ENCODE data around the gene NAALADL2.

NAALADL2 gene

DNA sequence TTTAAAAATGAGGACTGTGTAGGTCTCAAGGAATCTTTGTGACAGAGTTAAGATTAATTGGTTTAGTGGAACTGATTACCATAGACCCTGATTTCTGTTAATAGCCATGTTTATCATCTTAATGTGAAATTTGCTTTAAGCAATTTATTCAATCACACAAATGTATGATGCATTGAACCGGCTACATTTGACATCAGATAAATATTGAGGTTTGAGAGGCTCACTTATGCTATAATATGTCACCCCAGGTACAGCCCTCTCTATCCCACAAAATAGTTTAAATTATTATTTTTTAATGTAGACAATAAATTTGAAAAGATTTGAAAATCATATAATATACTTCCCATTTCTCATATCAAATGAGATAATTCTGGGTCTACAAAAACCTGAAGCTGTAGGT is 413.3 kb downstream of the NAALADL2 start:
- DNase-seq: no peak

DNA sequence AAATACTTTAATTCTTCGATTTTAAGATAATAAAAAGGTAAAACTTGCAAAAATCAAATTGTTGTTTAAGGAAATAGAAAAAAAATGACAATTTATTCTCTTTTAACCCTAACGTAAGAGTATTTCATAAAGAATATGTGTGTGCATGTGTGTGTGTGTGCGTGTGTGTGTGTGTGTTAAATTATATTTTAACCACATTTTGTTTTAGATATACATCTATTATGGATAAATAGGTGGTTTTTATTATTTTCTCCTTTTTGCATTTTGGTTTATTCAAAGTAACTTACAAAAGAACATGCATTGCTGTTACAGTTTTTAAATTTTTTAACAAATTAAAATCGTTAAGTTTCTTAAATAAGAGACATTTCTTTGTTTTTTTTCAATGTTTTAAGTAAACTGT is 414.4 kb downstream of the NAALADL2 start:
- no peak for DNase-seq

DNA sequence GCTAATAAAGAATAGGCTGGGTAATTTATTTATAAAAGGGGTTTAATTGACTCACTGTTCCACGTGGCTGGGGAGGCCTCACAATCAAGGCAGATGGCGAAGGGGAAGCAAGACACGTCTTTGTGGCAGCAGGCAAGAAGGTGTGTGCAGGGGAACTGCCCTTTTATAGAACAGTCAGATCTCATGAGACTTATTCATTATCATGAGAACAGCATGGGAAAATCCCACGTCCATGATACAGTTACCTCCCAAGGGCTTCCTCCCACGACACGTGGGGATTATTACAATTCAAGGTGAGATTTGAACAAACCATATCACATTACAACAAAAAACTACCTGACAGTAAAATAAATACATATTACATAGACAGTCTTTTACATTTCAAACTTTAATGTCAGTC is 414.9 kb downstream of the NAALADL2 start:
- DNase-seq: no peak

DNA sequence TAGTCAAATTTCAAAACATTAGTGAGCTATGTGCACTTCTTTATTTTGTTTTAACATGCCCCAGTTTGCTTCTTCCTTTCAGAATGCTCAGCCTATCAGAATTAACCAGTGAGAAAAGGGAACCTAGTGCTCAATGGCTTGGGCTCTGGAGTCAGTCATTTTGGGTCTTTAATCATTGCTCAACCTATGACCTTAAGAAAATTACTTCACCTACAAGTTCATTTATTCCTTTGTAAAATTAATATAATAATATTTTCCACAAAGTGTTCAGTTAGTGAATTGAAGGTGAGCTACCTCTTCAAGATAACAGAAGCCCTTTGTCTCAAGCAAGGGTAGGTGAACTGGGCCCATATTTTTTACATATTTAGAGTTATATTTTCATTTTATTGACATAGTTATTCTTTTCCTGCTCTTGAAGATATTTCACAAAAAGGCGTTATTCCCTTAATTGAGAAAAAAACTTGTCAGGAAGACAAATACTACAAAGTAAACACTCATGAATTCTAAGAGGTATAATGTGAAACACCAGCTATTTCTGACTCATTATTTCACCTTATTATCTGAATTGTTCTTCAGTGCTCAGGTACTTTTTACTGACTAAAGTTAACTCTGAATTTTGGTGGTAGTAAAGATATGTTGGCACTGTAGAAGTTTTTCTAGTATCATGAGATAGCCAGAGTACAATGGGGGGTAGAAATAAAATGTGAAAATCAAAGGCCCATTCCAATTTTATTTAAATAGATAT is 415.5 kb downstream of the NAALADL2 start:
- peak; percentile 14 for DNase-seq

DNA sequence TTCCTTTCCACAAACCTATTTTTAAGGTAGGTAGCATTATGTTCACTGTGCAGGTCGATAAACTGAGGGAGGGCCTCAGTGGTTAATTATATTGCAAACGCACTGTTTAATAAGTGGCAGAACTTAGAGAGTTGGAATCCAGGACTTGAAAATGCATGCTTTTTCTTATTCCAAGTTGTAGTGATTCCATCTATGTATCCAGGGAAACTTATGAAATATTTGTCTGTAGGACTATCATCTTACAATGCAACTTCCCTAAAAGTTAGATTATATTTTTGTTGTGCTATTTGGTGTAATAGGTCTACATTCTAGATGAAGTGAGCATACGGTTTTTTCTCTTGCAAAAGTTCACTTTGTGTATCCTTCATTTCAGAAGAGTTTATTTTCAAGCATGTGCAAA is 419.5 kb downstream of the NAALADL2 start:
- DNase-seq: no peak

DNA sequence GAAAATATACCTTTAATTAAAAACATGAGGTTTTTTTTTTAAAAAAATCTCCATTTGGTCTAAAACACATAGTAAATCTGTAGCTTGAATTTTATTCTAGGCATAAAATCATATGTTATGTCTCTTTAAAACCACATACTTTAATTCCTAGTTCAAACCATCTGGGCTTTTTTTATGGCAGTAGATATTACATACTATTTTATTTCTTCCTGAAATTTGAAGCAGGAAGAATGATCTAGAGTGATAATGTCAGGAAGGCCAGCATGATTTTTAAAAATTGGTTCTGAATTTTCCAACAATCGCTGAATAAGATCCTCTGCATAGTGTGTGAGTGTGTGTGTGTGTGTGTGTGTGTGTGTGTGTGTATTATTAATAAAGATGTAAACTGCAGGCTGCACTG is 420.3 kb downstream of the NAALADL2 start:
- no peak for DNase-seq

DNA sequence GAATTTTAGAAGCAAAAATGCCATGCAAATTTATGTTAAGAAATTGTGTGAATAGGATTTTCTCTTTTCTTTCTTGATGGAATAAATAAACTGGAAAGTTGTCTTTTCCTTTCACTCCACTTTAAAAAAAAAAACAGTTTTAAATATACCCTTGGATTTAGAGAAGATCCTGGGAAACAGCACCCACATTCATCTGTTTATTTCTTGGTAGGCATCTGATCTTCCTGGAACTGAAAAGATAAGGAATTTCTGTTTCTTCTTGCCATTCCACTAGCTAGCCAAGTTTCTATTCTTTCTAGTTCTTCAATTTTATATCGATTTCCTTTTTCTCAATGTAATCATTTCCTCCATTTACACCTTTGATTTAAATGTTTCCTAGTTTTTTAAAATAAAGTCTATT is 420.8 kb downstream of the NAALADL2 start:
- DNase-seq: no peak

DNA sequence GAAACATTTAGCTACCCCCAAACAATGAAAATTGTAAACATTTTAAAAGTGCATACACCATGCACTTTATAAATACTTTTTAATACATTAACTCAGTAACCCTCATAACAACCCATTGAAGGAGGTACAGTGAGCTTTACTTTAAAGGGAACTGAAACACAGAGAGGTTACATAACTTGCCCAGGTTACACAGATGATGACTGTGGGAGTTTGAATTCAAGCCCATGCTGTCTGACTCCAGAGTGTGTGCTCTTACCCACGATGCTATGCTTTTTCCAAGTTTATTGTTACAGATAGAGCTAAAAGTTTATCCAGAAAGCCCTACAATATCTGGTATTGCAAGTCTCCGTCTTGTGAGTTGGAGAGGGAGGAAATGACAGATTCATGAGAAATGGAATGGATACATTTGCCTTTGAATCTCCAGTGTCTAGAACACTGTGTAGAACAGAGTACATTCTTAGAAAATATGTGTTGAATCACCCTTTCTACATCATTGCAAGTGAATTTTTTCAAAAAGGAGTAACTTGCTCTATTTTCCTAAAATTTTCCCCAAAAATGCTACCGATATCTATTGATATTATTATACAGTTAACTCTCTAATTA is 428.3 kb downstream of the NAALADL2 start:
- DNase-seq: no peak

DNA sequence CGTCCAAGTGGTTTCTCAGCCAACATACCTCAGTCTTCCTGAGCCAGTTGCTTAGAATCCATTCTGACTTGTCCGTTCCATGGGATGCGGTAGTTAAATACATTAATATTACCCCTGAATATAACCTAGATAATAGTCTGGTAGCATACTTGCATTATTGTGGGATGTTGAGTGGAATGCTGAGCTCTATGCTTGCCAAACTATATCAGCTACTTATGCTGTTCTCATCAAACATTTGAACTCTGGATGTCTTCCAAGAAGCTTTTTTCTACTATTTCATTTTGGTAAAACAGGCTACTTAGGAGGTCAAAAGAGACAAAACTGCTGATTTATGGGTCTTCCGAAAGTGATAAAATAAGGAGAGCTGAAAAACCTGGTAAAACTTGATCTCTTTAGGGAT is 429.5 kb downstream of the NAALADL2 start:
- DNase-seq: no peak

DNA sequence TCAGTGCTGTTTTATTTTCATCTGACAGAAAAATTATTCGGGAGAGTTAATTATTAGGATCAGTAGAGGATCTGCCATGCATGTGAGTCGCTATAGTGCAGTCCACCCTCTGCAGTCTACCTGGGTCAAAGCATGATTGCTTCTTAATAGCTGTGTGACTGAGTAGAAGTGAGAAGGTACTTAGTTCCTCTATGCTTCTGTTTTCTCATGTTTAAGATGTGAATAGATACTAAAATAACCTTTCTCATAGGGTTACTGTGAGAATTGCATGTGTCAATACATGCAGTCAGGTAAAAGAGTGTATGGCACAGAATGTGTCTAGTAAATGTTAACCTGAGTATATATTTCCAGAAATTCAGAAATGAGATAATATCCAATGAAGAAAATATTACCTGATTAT is 435.7 kb downstream of the NAALADL2 start:
- no peak for DNase-seq

DNA sequence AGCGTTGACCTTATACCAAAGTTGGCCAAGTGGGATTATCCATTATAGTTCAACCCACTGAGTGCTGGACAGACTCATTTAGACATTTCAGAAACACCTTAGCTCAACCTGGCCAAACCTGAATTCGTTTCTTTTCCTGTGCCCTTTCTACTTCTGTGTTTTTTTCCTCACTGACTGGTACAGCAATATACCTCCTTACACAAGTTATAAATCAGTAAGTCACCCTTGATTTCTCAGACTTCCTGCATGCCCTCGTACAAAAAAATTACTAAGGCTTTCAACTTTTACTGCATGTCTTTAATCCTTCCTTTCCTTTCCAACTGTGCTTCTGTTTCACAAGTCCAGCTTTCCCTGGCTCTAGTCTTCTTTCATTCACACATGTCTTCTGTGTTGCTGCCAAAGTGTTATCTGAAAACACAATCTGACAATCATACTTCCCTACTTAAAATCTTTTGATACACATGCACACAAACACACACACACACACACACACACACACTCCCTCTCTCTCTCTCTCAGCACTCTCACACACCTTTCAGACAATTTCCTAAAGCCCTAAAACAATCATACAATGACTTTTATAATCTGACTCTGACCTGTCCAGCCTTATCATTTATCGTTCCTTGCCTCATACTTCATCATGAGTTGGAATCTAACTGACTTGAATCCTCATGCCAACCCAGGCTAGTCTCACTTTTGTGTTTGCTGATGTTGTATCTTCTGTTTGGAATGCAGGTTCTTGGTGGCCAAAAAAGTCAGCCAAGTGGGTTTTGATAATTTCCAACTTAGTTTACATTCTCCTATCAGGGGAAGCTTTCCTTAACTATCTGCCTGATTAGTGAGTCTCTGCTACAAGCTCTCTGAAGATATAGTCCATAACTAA is 436.4 kb downstream of the NAALADL2 start:
- no peak for DNase-seq

DNA sequence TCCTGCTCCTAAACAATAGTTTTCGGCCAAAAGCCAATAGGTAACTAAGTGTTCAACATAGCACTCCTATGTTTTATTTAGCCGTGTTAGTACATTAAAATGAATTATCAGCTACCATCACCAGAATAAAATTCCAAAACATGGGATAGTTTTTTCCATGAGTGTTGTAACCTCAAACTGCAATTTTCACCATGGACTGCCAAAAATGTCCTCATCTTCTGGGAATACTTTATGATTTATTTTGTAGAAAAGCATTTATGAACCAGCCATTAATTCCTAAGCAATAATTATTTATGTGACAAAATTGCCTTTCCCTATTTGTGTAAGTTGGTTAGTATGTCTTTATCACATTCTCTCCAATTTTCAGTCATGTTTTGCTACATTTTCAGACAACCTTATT is 438.1 kb downstream of the NAALADL2 start:
- no peak for DNase-seq

DNA sequence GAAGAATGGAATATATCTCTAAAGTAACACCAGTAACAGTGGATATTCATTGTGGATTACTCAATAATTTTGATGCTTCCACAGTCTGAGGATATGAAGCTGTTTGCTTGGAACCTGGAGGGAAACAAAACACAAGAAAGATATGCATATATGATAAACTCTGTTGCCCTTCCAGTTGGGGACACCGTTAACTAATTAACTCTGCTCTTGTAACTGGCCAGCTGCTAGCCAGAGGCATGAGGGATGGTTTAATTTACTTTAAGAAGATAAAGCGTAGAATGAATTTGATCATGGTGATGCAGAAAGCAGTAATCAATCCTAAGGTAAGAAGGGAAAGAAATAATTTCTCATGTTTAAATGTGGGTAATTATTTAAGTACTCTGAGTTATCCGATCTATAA is 442.6 kb downstream of the NAALADL2 start:
- DNase-seq: no peak

DNA sequence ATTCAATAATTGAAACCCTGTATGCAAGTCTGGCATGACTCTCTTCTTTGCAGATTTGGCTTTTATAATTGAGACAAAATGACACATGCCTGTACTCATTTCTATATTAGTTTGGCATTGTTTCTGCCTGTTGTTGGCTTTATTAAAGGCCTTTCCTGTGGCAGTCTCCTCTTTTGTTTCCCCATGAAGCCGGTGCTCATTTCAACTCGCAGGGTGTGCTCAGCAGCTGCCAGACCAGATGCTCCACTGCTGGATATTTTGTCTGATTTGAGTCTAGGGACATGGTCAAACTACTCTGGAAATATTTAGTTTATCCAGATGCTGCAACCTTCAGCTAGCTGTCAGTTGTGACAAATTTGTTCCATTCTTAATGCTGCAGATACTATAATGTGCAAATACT is 445.3 kb downstream of the NAALADL2 start:
- DNase-seq: no peak

DNA sequence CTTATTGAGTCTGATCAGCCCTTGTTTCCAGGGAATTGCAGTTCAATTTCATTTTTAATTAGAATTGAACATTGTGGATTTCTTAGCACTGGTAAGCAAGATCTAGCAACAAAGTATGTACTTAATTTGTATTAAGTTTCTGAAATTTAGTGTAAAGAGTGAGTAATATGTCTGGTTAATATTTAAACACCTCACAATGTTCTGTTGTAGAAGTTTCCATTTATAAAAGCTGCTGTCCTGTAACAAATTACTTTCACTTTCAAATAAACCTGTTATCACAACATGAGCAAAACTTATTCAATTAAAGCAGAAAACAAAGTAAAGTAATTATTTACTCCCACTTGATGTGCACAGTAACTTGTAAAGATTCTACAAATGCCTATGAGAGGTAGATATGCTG is 448.5 kb downstream of the NAALADL2 start:
- no peak for DNase-seq

DNA sequence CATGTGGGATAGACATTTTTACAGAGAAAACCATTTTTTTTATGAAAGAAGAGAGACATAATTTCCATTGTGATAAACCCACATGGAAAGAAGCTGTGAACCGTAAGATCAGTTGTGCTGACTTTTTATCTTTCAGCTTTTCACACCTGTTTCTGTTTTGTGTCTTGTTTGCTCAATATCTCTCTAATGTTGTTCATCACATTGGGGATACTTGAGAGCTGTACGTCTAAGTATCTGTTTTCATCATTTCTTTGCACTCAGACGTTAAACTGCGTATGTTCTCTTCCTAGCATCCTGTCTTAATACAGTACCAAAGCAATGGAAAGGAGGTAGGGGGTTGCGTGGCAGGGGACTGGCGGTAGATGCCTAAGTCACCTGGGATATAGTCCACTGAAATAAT is 449.0 kb downstream of the NAALADL2 start:
- DNase-seq: no peak

DNA sequence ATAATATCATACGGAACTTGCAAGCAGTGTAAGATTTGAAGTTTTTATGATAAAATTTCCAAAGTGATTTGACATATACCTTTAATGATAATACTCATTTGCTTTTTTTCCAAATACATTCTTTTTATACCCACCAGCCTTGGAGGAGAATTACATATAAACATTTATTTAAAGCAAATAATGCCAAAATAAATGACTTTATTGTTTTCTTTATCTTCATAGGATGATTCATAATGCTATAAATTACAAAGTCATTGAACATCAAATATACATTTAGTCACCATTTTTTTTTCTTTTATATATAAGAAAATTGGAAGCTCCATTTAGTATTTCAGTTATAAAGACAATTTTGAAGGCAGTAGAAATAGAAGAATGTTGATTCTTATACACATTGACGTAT is 450.9 kb downstream of the NAALADL2 start:
- DNase-seq: no peak

DNA sequence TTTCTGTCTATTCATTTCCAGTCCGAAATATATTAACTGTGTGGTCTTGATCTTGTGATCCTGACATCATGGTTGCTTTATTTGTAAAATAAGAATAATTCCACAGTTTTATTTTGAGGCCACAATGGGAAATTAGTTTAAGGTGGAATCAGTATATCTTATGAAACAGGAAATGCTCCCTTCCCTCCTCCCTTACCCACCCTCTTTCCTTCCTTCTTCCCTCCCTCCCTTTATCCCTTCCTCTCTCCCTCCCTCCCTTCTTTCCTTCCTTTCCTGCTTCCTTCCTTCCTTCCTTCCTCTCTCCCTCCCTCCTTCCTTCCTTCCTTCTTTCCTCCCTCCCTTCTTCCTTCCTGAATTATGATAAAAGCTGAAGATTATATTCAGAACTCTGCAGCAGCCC is 452.3 kb downstream of the NAALADL2 start:
- DNase-seq: no peak

DNA sequence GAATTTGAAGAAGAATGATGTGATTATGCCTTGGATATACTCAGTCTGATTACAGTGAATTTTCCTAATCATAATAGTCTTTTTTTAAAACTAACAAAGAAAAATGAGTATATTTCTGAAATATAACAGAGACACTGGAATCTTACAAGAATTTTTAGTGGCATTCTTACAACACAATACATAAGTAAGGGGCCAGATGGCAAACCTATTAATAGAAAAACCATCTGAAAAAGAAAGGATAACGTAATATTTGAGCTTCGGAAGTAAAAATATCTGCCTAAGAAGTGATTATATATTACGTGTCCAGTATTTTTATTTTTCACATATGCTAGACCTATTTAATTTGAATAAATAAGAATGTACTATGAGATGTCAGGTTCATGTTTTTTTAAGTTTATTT is 452.8 kb downstream of the NAALADL2 start:
- no peak for DNase-seq

DNA sequence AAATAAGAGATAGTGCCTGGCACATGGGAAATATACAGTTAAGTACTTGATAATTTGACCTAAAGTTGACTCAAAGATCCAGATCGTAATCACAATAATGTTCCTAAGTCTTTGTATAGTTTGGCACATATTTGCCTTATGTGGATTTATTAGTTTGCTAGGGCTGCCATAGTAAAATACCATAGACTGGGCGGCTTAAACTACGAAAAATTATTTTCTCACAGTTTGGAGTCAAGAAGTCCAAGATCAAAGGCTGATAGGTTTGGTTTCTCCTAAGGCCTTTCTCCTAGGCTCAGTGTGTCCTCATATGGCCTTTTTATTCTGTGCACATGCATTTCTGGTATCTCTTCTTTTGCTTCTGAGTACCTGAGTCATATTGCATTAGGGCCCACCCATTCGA is 453.7 kb downstream of the NAALADL2 start:
- no peak for DNase-seq

DNA sequence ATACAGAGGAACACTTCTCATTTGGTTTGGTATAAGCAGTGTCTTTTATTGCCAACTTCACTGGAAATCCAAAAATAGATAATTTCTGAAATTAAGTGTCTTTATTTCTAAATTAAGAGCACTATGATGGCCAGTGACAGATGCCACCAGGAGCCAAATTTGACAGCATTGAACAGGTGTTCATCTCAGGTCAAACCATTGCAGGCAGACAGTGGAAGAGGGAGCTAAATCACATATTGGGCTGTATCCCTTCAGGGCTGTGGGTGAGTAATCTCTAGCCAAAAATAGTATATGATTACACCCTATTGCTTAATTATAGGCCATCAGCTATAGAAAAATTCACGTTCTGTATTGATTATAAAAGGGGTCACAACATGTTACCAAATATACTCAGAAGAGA is 457.7 kb downstream of the NAALADL2 start:
- no peak for DNase-seq

DNA sequence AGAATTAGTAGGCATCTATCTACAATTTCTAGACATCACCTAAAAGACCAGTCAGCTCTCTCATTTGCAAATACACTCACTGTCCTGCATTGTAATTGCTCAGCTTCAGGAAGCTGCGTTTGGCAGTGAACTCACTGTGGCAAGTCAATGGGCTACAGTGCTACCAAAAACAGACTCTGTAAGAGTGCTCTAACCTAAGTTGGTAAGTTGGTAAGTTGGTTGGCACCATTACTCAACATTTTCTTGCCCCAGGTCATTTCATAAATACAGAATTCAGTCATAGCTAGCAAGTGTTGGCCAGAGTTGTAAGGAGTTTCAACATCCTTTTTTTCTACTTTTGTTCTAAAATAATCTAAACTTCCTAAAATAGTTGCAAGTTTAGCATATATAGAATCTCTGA is 466.3 kb downstream of the NAALADL2 start:
- no peak for DNase-seq

DNA sequence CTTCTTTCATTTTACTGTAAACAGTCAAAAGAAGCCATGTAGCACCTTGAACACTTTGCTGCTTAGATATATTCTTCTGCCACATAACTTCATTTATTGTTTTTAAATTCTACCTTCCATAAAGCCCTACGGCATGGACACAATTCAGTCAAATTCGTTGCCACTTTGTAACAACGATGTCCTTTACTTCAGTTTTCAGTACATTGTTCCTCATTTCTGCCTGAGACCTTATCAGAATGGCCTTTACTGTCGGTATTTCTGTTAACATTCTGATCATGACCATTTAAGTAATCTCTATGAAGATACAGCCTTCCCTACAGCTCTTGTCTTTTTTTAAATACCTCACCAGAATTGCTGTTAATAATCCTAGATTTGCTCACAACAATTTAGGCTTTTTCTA is 466.9 kb downstream of the NAALADL2 start:
- no peak for DNase-seq

DNA sequence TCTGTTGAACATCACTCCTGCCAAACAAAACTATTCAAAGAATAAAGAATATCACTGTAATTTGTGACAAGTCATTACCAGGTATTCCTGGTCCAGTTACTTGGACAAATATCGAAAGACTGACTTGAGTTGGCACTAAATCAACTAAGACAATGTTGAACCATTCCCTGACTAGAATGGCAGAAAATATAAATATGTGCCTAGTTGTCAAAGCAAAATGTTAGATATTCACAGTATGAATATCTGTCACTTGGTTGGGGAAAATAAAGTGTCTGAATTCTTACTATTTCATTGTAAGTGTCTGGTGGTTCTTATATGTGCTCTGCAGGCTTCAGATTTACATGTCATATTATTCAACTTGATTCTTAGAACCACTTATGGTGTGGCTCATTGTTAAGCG is 470.2 kb downstream of the NAALADL2 start:
- no peak for DNase-seq
